Vagina (tissue), 2 donors: ENCODE measurements around the gene LPGAT1.

Experiments
- CTCF ChIP-seq, 3 experiments: fragments of 450-650 bp in 2 of 3; fragments of 200-600 bp in 1 of 3; sonication (generic) in 1 of 3; IDR thresholded peaks; one replicate each; pipeline ENCODE4 v1.5.1; 2017 to 2019; ENCODE audit warnings: antibody characterized with exemption in 3 of 3, mild to moderate bottlenecking in 2 of 3, moderate library complexity in 2 of 3
- POLR2AphosphoS5 ChIP-seq, 2 donors: sonication (generic); formaldehyde crosslinking; IDR thresholded peaks; one replicate each; pipeline ENCODE4 v1.9.0; 2017; ENCODE audit warnings: antibody characterized with exemption in 2 of 2, mild to moderate bottlenecking in 2 of 2, low read depth in 1 of 2; ENCODE audit not compliant: insufficient read depth in 1 of 2

- TF ChIP-seq CTCF (IDR thresholded peaks at IDR 0.05) (no peak), POLR2AphosphoS5 (IDR thresholded peaks at IDR 0.05; ENCODE audit: insufficient read depth in 1 of 2, low read depth in 1 of 2) (no peak)
Observed at GRCh38 chr1:211734359-211734758, 96.2 kb downstream of the LPGAT1 start.
